ENCODE data around the gene ILKAP.

ILKAP gene

GRCh38 chr2:238141541-238142318 lies 61.8 kb downstream of the ILKAP start:
- H3K9me3 Mint-ChIP-seq: no peaks in the 10 kb centered on the region
- DNase-seq: no peak
- no peak overlapping the region for H3K4me3 Mint-ChIP-seq
- no peaks in the 10 kb centered on the region for H3K27me3 Mint-ChIP-seq
- no peak overlapping the region for H3K27ac Mint-ChIP-seq
- no peaks in the 10 kb centered on the region for H3K36me3 Mint-ChIP-seq (ENCODE audit: insufficient read depth)
- ATAC-seq (replicated peaks): no peak
- peaks cover 12 to 14% of the 10 kb centered on the region in 2 donors for H3K4me1 Mint-ChIP-seq (ENCODE audit: low read depth in 2 of 2)

DNA sequence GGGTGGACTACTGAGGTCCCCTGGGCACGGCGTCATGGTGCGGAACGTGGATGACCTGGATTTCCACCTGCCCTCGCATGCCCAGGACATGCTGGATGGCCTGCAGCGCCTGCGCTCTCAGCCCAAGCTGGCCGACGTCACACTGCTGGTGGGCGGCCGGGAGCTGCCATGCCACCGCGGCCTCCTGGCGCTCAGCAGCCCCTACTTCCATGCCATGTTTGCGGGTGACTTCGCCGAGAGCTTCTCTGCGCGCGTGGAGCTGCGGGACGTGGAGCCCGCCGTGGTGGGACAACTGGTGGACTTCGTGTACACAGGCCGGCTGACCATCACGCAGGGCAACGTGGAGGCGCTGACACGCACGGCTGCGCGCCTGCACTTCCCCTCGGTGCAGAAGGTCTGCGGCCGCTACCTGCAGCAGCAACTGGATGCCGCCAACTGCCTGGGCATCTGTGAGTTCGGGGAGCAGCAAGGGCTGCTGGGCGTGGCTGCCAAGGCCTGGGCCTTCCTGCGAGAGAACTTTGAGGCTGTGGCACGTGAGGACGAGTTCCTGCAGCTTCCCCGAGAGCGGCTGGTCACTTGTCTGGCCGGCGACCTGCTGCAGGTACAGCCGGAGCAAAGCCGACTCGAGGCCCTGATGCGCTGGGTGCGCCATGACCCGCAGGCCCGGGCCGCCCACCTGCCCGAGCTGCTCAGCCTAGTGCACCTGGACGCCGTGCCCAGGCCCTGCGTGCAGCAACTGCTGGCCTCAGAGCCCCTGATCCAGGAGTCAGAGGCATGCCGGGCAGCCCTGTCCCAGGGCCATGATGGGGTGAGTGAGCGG lies 62.6 kb downstream of the ILKAP start:
- Mint-ChIP-seq H3K4me3 (no peak overlapping the region), H3K4me1 (ENCODE audit: low read depth in 2 of 2) (peaks cover 12 to 14% of the 10 kb centered on the region in 2 donors), H3K36me3 (ENCODE audit: insufficient read depth) (no peaks in the 10 kb centered on the region), H3K9me3 (no peaks in the 10 kb centered on the region), H3K27ac (no peak overlapping the region), H3K27me3 (no peaks in the 10 kb centered on the region)
- DNase-seq (no peak), ATAC-seq (replicated peaks) (no peak)

GRCh38 chr2:238140040-238140439 lies 63.5 kb downstream of the ILKAP start:
- peaks cover 12 to 14% of the 10 kb centered on the region in 2 donors for H3K4me1 Mint-ChIP-seq (ENCODE audit: low read depth in 2 of 2)
- H3K4me3 Mint-ChIP-seq: no peak overlapping the region
- H3K36me3 Mint-ChIP-seq (ENCODE audit: insufficient read depth): no peaks in the 10 kb centered on the region
- no peaks in the 10 kb centered on the region for H3K27me3 Mint-ChIP-seq
- no peak for ATAC-seq (replicated peaks)
- H3K27ac Mint-ChIP-seq: no peak overlapping the region
- no peaks in the 10 kb centered on the region for H3K9me3 Mint-ChIP-seq
- DNase-seq: no peak

DNA sequence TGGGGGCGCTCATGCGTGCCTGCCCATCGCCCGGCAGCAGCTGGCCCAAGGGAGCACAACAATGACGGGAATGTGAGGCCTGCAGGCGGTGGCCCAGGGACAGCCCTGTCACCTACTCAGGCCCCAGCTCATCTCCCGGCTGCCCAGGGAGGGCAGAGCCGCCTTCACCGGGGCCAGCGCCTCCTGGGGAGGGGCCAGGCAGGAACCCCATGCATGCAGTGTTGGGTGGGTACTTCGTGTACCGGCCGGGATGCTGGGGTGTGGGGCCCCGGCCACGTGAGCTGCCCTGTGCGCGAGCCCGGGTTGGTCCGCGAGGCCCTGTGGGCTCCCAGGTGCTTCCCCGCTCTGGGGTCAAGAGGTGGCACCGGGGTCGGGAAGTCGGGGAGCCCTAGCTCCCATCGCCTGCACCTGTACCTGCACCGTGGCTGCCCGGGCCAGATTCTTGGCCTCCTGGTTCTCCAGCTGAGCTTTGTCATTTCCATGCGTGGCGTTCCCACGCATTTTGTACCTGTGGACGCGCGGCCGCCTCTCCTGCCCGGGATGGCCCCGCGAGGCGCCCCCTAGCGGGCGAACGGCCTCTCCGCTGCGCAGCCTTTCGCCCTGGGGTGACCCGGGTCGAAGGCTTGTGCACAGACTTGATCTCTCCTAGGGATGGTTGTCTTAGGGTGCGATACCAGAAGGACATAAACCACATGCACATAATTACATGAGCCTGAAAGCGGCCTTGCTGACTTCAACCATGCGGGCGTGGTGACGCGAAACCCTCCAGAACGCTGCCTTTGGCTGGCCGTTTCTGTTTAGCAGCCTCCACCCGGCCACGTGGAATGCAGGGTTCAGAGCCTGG lies 64.1 kb downstream of the ILKAP start:
- H3K27ac Mint-ChIP-seq: no peak overlapping the region
- no peak for DNase-seq
- no peak overlapping the region for H3K4me3 Mint-ChIP-seq
- ATAC-seq (replicated peaks): no peak
- H3K4me1 Mint-ChIP-seq (ENCODE audit: low read depth in 2 of 2): peaks cover 12 to 14% of the 10 kb centered on the region in 2 donors
- no peaks in the 10 kb centered on the region for H3K9me3 Mint-ChIP-seq
- H3K27me3 Mint-ChIP-seq: no peaks in the 10 kb centered on the region
- no peaks in the 10 kb centered on the region for H3K36me3 Mint-ChIP-seq (ENCODE audit: insufficient read depth)

DNA sequence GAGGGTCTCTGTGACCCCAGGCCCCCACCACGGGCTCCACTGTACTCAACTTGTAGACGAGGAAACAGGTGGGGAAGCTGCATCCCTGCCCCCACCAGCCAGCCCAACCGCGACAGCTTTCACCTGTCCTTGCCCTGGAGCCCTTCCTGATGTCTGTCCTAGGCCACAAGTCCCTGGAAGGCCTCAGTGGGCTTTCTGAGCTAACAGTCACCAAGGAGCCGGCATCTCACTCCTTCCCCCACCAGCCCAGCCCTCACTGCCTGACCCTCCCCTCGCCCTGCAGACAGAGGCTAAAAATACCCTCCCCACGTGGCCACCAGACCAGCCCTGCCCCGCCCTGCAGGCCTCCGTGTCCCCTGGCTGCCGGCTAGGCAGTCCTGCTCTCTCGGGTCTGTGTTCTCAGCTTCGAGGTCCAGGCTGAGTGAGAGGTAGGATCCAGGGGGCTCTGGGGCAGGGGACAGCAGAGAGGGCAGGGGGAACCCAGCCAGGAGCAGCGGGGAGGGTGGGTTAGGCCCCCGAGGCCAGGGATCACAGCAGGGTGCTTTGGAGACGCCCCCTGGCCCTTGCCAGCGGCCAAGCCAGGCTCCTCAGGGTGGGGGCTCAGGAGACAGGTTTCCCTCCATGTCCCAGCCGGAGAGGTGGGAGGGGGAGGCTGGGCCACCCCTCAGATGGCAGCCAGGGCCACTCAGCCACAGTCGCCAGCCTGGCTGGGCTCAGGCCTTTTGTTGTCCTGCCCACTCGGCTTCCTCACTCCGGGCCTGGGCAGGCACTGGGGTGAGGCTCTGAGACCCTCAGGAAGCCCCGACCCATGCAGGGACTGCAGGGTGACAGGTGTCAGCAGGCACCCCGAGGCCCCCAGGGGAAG lies 64.9 kb downstream of the ILKAP start, which contains the start of gene KLHL30:
Gene KLHL30 (plus strand): TSS at position 338 of the 865 bp plus-strand sequence. CDS start 2,087 bp downstream, outside the sequence.
- ATAC-seq (replicated peaks): no peak
- H3K9me3 Mint-ChIP-seq: no peaks in the 10 kb centered on the region

DNA sequence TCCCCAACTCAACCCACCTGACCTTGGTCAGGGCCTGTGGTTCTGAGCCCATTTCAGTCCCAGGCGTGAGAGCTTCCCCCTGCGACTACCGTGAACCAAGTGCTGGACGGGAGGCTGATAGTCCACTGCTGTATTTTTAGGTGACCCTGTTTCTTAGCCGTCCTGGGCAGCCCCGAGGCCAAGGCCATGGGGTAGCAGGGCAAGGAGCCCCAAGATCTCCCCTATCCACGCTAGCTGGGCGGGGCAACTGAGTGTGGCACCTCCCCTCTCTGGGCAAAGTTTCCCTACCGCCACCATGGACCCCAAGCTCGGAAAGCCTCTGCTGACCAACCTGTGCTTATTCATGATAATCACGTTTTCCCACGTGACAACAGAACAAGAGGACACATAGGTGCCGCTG lies 65.6 kb downstream of the ILKAP start:
- Mint-ChIP-seq H3K9me3 (no peaks in the 10 kb centered on the region), H3K4me1 (ENCODE audit: low read depth in 2 of 2) (peaks cover 6 to 8% of the 10 kb centered on the region in 2 donors), H3K27ac (no peak overlapping the region), H3K36me3 (ENCODE audit: insufficient read depth) (no peaks in the 10 kb centered on the region), H3K4me3 (no peak overlapping the region), H3K27me3 (peaks cover 0 to 8% of the 10 kb centered on the region in 2 donors)
- no peak for DNase-seq
- no peak for ATAC-seq (replicated peaks)

More for the DNA sequence above, 64.9 kb downstream of the ILKAP start, which contains the start of gene KLHL30:
- Mint-ChIP-seq H3K36me3 (ENCODE audit: insufficient read depth) (no peaks in the 10 kb centered on the region), H3K4me1 (ENCODE audit: low read depth in 2 of 2) (peaks cover 7 to 8% of the 10 kb centered on the region in 2 donors), H3K4me3 (no peak within 1 kb of the TSS), H3K27me3 (peaks cover 0 to 6% of the 10 kb centered on the region in 2 donors), H3K27ac (no peak within 1 kb of the TSS)
- no peak for DNase-seq

GRCh38 chr2:238136820-238137537 lies 66.5 kb downstream of the ILKAP start:
- DNase-seq (no peak), ATAC-seq (replicated peaks) (no peak)
- Mint-ChIP-seq H3K27me3 (peaks cover 0 to 8% of the 10 kb centered on the region in 2 donors), H3K4me3 (no peak overlapping the region), H3K36me3 (ENCODE audit: insufficient read depth) (no peaks in the 10 kb centered on the region), H3K27ac (no peak overlapping the region), H3K9me3 (no peaks in the 10 kb centered on the region), H3K4me1 (ENCODE audit: low read depth in 2 of 2) (peaks cover 6 to 7% of the 10 kb centered on the region in 2 donors)

DNA sequence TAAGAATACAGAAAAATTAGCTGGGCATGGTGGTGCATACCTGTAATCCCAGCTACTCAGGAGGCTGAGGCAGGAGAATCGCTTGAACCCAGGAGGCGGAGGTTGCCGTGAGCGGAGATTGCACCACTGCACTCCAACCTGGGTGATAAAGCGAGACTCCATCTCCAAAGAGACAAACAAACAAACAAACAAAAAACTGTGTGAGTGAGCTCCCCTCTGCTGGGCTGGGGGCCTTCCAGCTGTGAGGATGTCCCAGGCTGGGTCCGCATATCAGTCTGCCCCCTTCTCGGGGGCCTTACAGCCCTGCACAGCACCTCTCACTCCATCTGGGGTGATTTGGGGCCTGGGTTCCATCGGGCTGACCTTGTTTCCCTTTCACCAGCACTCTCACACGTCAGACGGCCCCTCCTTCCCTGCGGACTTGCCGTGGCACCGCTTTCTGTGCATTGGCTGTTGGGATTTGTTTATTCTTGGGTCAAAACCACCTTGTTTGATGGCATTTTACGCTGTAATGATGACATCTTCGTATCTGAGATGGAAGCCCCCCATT lies 67.8 kb downstream of the ILKAP start:
- Mint-ChIP-seq H3K27ac (no peak overlapping the region), H3K27me3 (peaks cover 0 to 8% of the 10 kb centered on the region in 2 donors), H3K4me3 (no peak overlapping the region), H3K4me1 (ENCODE audit: low read depth in 2 of 2) (no peaks in the 10 kb centered on the region), H3K36me3 (ENCODE audit: insufficient read depth) (no peaks in the 10 kb centered on the region), H3K9me3 (no peaks in the 10 kb centered on the region)
- no peak for ATAC-seq (replicated peaks)
- DNase-seq: no peak

DNA sequence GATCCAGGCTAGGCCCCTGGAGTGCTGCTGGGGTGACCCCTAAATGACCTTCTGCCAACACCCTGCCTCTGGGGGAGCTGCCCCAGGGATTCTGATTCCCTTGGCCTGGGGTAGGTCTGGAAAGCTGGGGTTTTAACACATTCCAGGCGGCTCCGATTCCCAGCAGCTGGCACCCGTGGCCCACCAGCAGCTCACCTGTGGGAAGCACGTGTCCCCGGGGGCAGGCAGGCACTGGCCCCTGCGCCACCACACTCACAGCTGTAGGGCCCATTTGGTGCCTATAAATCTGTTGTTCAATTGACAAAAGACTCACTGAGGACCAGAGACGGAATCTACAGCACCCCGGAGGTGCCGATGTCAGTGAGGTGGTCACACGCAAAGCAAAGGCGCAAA lies 69.1 kb downstream of the ILKAP start:
- H3K36me3 Mint-ChIP-seq (ENCODE audit: insufficient read depth): no peaks in the 10 kb centered on the region
- H3K4me3 Mint-ChIP-seq: no peak overlapping the region
- no peaks in the 10 kb centered on the region for H3K9me3 Mint-ChIP-seq
- DNase-seq (no peak), ATAC-seq (replicated peaks) (no peak)
- no peaks in the 10 kb centered on the region for H3K4me1 Mint-ChIP-seq (ENCODE audit: low read depth in 2 of 2)
- no peak overlapping the region for H3K27ac Mint-ChIP-seq
- peaks cover 0 to 8% of the 10 kb centered on the region in 2 donors for H3K27me3 Mint-ChIP-seq

GRCh38 chr2:238133499-238134392 lies 69.7 kb downstream of the ILKAP start:
- no peak overlapping the region for H3K27ac Mint-ChIP-seq
- no peaks in the 10 kb centered on the region for H3K9me3 Mint-ChIP-seq
- H3K36me3 Mint-ChIP-seq (ENCODE audit: insufficient read depth): no peaks in the 10 kb centered on the region
- peaks cover 0 to 8% of the 10 kb centered on the region in 2 donors for H3K27me3 Mint-ChIP-seq
- H3K4me1 Mint-ChIP-seq (ENCODE audit: low read depth in 2 of 2): no peaks in the 10 kb centered on the region
- DNase-seq (no peak), ATAC-seq (replicated peaks) (no peak)
- no peak overlapping the region for H3K4me3 Mint-ChIP-seq

Data from effector memory CD8-positive, alpha-beta T cell (primary cell).